HEK293 (cell line): Measurements from ENCODE around the gene PPP4R4.

Experiments
- REST ChIP-seq: fragments of 450-650 bp; formaldehyde crosslinking; IDR thresholded peaks from 2 replicates; pipeline ENCODE4 v1.5.1; 2016; ENCODE audit warnings: missing biosample characterization, missing genetic modification characterization
- TF ChIP-seq, protein P1 (sequence below): fragments of 450-650 bp; formaldehyde crosslinking; IDR thresholded peaks from 2 replicates; pipeline ENCODE4 v1.5.1; 2016; ENCODE audit warnings: missing biosample characterization, missing genetic modification characterization

- no peak for TF ChIP-seq REST
- TF ChIP-seq, protein P1, sequence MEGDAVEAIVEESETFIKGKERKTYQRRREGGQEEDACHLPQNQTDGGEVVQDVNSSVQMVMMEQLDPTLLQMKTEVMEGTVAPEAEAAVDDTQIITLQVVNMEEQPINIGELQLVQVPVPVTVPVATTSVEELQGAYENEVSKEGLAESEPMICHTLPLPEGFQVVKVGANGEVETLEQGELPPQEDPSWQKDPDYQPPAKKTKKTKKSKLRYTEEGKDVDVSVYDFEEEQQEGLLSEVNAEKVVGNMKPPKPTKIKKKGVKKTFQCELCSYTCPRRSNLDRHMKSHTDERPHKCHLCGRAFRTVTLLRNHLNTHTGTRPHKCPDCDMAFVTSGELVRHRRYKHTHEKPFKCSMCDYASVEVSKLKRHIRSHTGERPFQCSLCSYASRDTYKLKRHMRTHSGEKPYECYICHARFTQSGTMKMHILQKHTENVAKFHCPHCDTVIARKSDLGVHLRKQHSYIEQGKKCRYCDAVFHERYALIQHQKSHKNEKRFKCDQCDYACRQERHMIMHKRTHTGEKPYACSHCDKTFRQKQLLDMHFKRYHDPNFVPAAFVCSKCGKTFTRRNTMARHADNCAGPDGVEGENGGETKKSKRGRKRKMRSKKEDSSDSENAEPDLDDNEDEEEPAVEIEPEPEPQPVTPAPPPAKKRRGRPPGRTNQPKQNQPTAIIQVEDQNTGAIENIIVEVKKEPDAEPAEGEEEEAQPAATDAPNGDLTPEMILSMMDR (tag by site-specific recombination) = no peak
Measured at GRCh38 chr14:94303111-94303510, 129.0 kb downstream of the PPP4R4 start.
